Prostate gland (tissue), 2 donors: Measurements from ENCODE around the gene SLC17A8. TPM values are rescaled to one million over a fixed set of nuclear protein-coding genes. Genes with fewer than 3 reads are reported as not detected.

ENCODE experiments used
- DNase-seq: peaks from one replicate; pipeline ENCODE4 v3.0.0-alpha.2; 2019; ENCODE audit warnings: low spot score
- H3K27ac ChIP-seq, 2 donors: fragments of 200-600 bp; sonication (generic); 2 replicates each; pipeline ENCODE4 v1.5.1; 2017 to 2019
- H3K27me3 ChIP-seq: fragments of 200-600 bp; sonication (generic); replicated peaks from 2 replicates; pipeline ENCODE4 v1.5.1; 2019; ENCODE audit not compliant: insufficient read depth
- H3K36me3 ChIP-seq, 2 donors: fragments of 200-600 bp; sonication (generic); 1 replicate in 1 of 2; 2 replicates in 1 of 2; pipeline versions ENCODE4 v1.5.1 to v1.8.1; 2017 to 2019
- H3K4me1 ChIP-seq: fragments of 200-600 bp; sonication (generic); replicated peaks from 2 replicates; pipeline ENCODE4 v1.5.1; 2019
- H3K4me3 ChIP-seq, 2 donors: fragments of 200-600 bp; sonication (generic); 2 replicates each; pipeline ENCODE4 v1.5.1; 2017 to 2019
- H3K9me3 ChIP-seq: fragments of 200-600 bp; sonication (generic); 2 replicates; pipeline ENCODE4 v1.5.1; 2017
- CTCF ChIP-seq, 4 experiments: fragments of 200-600 bp in 2 of 4; fragments of 450-650 bp in 2 of 4; sonication (generic) in 2 of 4; IDR thresholded peaks; 1 replicate in 3 of 4; 2 replicates in 1 of 4; pipeline ENCODE4 v1.5.1; 2016 to 2019; ENCODE audit warnings: antibody characterized with exemption in 4 of 4, mild to moderate bottlenecking in 2 of 4, moderate library complexity in 2 of 4
- POLR2A ChIP-seq: fragments of 450-650 bp; IDR thresholded peaks from one replicate; pipeline ENCODE4 v1.6.1; 2016; ENCODE audit warnings: antibody characterized with exemption, mild to moderate bottlenecking
- POLR2AphosphoS5 ChIP-seq: sonication (generic); formaldehyde crosslinking; IDR thresholded peaks from one replicate; pipeline ENCODE4 v1.6.1; 2017; ENCODE audit warnings: antibody characterized with exemption
- WGBS: methylation state at CpG from one replicate; pipeline ENCODE4 v1.1.5; 2018; 5-methylcytosine and 5-hydroxymethylcytosine counted together
- intact Hi-C: fragments of 100-400 bp; cut with DNase I; formaldehyde crosslinking; loops from one replicate; pipeline ENCODE4 v1.14.2; 2022
- total RNA-seq, 2 donors: library from RNA; depleted of rRNA; stranded (reverse); fragments of >200 nt; gene quantifications; one replicate each; pipeline ENCODE4 v1.1.0, GENCODE V29; 2016

Gene SLC17A8
- total RNA-seq, 2 donors from 2014 or later = not detected

DNA sequence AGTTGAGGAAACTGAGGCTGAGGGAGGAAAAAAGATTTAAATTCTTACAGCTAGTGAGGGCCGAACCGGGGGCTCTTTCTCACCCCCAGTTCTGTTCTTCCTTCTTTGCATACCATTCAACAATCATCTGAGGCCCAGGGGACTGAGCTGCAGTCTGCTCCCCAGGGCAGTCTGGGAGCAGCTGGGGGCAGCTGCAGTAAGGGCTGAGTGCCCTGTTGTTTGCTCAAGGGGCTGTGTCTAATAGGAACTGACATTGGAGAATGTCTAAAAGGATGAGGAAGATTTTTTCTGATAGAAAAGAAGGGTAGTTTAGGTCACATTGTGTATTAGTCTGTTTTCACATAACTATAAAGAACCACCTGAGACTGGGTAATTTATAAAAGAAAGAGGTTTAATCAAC lies 42.2 kb downstream of the SLC17A8 start:
- 61% methylated on average over 2 of the region's 2 CpGs for WGBS
- TF ChIP-seq POLR2A (no peak), POLR2AphosphoS5 (no peak), CTCF (IDR thresholded peaks at IDR 0.05) (no peak)
- no peak overlapping the region for H3K27ac ChIP-seq

DNA sequence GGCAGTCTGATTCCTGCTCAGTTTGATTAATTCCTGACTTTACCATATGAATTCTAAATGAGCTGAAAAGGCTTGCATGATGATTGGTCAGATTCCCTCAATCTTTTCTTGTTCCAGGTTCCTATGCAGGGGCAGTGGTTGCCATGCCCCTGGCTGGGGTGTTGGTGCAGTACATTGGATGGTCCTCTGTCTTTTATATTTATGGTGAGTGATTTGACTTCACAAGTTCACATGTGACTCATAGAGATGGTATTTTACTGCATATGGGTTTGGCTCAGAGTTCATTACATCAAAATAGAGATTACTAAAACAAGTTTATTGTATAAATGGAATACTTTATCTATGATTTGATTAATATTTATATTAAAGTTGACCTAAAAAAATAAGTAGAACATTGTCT lies 44.8 kb downstream of the SLC17A8 start:
- no peaks in the 10 kb centered on the region for H3K9me3 ChIP-seq
- H3K27me3 ChIP-seq = no peaks in the 10 kb centered on the region
- no peak overlapping the region for H3K4me3 ChIP-seq
- TF ChIP-seq POLR2AphosphoS5 (no peak), CTCF (IDR thresholded peaks at IDR 0.05) (no peak), POLR2A (no peak)
- intact Hi-C loops = no loop called here
- no peaks in the 10 kb centered on the region for H3K36me3 ChIP-seq
- H3K27ac ChIP-seq = no peak overlapping the region
- no peak for DNase-seq
- no peaks in the 10 kb centered on the region for H3K4me1 ChIP-seq

More for the DNA sequence above, 42.2 kb downstream of the SLC17A8 start:
- Histone ChIP-seq H3K9me3 (no peaks in the 10 kb centered on the region), H3K4me3 (no peak overlapping the region), H3K27me3 (no peaks in the 10 kb centered on the region), H3K36me3 (no peaks in the 10 kb centered on the region), H3K4me1 (no peaks in the 10 kb centered on the region)
- intact Hi-C loops = no loop called here
- no peak for DNase-seq

GRCh38 chr12:100402763-100403162 lies 45.9 kb downstream of the SLC17A8 start:
- no peak overlapping the region for H3K4me3 ChIP-seq
- no peaks in the 10 kb centered on the region for H3K36me3 ChIP-seq
- intact Hi-C loops = no loop called here
- H3K27ac ChIP-seq = no peak overlapping the region
- WGBS = 52% methylated on average over 2 of the region's 2 CpGs
- H3K27me3 ChIP-seq = no peaks in the 10 kb centered on the region
- DNase-seq = no peak
- no peaks in the 10 kb centered on the region for H3K4me1 ChIP-seq
- no peaks in the 10 kb centered on the region for H3K9me3 ChIP-seq
- TF ChIP-seq POLR2AphosphoS5 (no peak), CTCF (IDR thresholded peaks at IDR 0.05) (no peak), POLR2A (no peak)

- Histone ChIP-seq H3K4me3 (no peak overlapping the region), H3K9me3 (no peaks in the 10 kb centered on the region), H3K27me3 (no peaks in the 10 kb centered on the region), H3K4me1 (no peaks in the 10 kb centered on the region), H3K27ac (no peak overlapping the region), H3K36me3 (no peaks in the 10 kb centered on the region)
- DNase-seq = no peak
- TF ChIP-seq CTCF (IDR thresholded peaks at IDR 0.05) = no peak
- TF ChIP-seq POLR2A = no peak
- TF ChIP-seq POLR2AphosphoS5 = no peak
- WGBS = 76% methylated on average over 2 of the region's 2 CpGs
- intact Hi-C loops = no loop called here
Measured at GRCh38 chr12:100403446-100403845, 46.6 kb downstream of the SLC17A8 start.

DNA sequence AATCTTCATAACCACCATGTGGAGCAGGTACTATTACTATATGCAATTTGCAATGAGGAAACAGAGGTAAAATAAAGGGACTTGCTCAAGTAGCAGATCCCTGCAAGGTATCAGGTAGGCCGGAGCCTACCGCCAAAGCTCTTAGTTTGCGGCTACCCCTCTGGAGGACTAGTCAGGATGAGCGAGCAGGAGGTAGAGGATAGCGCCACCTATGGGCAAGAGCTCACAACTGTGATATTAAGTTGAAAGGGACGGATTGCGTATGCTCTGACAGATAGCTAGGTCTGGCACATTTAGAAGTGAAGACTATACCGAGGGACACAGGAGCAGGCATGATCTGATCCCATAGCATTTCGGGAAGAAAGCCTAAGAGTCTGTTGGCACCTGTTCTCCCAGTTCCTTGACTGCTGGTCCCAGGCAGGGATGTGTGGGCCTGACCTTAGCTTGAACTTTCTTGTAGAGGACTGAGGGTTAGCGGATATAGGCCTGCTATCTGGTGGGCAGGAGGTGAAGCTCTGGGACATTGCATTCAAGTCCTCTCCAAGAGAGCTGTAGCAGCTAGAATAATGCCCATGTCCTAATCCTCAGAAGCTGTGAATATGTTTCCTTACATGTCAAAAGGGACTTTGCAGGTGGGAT lies 48.0 kb downstream of the SLC17A8 start:
- intact Hi-C loops = no loop called here

More for the DNA sequence above, 48.0 kb downstream of the SLC17A8 start:
- Histone ChIP-seq H3K27me3 (no peaks in the 10 kb centered on the region), H3K9me3 (no peaks in the 10 kb centered on the region), H3K36me3 (no peaks in the 10 kb centered on the region), H3K4me3 (no peak overlapping the region), H3K27ac (no peak overlapping the region), H3K4me1 (no peaks in the 10 kb centered on the region)
- peak; percentile 28 for DNase-seq
- TF ChIP-seq POLR2AphosphoS5 = no peak
- peak in 1 of 4 experiments; percentile 57 for TF ChIP-seq CTCF (IDR thresholded peaks at IDR 0.05)
- no peak for TF ChIP-seq POLR2A
- WGBS = 53% methylated on average over 10 of the region's 10 CpGs
